ENCODE results near the gene KRT24.

GRCh38 chr17:40694584-40694983 is 9.0 kb downstream of the KRT24 start:
- TF ChIP-seq CTCF (IDR thresholded peaks at IDR 0.05; ENCODE audit: insufficient read depth, low read depth, low read length) (no peak), EZH2 (IDR thresholded peaks at IDR 0.05; ENCODE audit: insufficient read depth, low read length) (no peak)

Measured in astrocyte (in vitro differentiated cells and primary cell).